HG02852 (cell line): ENCODE measurements around the gene ERAP2.
"Not testable (repeated sequence)": the region's sequence is repeated elsewhere in the genome, so short reads cannot be mapped to it uniquely, and the experiment has no call there.

Source experiments
- ATAC-seq: cut with Tn5 transposase; IDR thresholded peaks from one replicate; pipeline ENCODE4 v1.9.1; 2021; ENCODE audit warnings: mild to moderate bottlenecking, moderate library complexity; ENCODE audit not compliant: unreplicated experiment

The ERAP2 gene

DNA sequence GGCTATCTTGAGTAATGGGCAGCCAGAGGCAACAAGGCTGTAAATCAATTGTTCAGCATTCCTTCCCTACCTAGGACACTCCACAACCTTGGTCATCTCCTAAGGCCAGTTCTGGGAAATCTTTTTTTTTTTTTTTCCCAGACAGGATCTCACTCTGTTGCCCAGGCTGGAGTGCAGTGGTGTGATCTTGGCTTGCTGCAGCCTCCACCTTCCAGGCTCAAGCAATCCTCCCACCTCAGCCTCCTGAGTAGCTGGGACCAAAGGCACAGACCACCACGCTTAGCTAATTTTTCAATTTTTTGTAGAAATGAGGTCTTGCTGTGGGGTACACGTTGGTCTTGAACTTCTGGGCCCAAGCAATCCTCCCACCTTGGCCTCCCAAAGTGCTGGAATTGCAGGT, 54.7 kb downstream of the ERAP2 start:
- not testable (repeated sequence) for ATAC-seq

DNA sequence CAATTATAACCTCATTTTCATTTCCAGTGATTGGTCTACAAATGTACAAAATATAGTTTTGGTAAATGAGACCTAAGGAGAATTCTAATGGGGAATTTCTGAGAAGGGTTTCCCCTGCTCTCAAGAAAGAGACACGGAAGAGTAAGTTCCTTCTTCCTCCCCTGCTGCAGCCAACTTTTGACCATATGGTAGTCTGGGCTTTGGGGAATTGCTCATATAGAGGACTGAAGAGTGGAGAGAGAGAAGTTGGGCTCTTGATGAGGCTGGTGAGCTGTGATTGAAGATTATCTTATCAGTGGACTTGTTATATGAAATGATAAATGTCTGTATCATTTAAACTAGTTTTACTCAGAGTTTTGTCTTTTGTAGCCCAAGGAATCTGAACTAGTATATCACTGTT, 55.3 kb downstream of the ERAP2 start:
- no peak for ATAC-seq

DNA sequence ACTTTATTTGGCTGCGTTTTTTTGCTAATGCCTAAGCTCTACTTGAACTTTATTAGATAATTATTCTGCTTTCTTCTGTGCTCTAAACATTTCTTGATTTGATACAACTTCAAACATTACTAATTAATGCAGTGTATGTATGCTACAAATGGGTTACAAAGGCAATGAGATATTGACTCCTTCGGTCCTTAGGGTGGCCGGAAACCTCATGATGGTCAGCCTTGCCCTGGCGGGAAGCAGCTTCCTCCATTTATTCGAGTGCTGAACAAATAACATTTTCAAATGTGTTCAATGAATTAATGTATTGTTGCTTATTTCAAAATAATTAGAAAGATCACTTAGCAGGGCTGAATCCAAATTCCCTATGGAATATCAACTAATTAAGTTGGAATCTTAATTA, 55.7 kb downstream of the ERAP2 start:
- ATAC-seq, result no peak

DNA sequence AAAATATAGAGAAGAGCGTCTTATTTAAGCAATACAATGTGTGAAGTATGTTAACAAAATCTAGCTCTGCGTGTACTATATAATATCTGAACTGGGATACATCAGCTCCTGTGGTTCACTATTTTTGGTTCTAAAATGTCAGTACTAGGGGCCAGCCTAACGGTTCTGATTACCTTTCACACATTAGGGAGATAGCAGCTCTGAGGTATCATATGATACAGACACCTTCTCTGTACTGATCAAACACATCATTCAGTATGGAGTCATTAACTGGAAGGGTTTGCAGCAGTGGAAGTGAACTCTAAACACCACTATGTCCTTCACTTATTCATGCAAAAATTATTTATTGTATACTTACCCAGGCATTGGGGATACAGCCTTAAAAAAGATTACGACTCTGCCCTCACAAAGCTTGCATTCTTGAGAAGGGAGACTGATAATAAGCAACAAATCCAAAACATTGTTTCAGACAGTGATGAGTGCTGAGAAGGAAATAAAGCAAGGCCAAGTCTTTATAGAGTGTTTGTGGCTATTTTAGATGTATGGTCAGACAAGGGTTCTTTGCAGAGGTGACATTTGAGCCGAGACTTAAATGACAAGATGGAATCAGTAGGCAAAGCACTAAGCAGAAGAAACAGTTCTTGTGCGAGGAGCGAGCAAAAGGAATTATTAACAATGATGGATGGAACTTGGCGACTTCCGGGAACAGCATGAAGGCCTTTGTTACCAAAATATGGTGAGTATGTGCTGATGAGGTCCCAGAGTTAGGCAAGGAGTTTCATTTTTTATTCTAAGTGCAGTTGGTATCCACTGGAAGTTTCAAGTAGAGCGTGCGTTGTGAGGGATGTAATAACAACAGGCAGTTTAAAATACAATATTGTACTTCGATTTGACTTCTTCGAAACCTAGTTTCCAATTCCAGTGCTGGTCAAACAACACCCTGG, 57.7 kb downstream of the ERAP2 start:
- no peak for ATAC-seq

DNA sequence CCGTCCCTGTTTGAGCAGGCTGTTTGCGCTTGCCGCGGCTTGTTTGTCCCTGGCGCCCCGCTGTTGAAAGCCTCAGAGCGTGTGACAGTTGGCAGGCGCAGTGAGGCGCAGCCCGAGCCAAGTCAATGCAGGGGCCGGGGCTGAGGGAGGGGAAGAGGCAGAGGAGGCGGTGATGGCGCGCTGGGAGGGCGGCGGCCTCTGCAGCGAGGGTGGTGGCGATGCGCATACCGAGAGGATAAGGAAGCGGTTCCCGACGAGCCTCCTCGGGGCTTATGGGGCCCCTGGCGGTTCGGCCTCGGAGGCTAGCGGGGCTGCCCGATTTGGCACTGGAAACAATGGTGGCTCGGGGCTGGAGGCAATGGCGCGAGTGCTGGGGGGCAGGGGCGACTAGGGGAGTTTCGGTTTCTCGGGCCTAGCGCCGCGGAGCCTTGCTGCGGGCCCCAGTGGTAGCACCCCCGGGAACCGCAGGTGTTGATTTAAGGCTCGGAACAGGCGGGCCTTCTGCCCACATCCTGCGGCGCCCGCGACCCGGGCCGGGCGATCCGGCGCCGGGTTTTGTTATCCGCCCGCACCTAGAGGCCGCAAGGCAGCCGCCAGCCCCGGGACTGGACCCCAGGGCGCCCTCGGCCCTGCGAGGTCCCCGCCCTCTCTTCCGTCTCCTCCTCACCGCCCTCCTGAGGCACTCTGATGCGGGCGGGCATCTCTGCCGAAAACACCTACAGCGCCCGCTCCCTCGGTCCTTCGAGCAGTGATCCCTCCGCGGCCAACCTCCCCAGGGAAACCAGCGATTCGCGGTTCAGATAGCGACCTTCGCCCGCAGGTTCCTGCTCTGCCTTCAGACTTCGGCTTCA, 58.6 kb downstream of the ERAP2 start:
- peak; percentile 58 for ATAC-seq

DNA sequence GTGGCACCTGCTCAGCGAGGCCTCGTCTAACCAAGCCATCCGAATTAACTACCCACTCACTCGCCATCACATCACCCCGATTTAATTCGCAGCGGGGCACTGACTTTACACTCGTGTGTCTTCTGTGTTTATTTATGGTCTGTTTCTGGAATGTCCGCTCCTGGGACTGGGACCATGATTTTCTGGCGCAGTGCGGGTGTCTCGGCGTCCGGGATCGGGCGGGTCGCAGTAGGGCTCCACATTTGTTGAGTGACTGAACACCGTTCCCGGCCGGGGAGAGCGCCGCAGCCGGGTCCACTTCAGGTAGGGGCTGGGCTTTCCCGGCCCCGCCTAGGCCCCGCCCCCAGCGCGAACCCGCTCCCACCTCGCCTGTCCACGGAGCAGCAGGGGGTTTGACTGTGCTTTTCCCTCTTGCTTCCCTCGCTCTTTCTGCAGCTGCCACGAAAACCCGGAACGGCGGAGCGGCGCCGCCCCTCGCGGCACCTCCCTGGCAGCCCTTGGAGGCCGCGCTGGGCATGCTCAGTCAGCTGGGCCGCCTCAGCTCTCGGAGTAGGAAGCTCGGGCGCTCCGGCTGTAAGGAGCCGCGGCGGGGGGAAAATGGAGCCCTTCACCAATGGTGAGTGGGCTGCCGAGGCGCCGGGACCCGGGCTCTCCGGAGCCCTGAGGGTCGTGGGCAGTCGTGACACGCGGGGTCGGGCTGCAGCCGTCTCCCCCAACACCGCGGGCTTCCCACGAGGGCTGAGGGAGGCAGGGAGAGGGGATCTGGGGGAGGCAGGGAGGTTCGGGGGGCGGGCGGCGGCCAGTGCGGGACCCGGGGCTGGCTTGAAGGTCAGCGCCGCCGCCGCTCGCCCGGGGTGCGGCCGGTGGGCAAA, 59.5 kb downstream of the ERAP2 start, which contains the start of gene LNPEP:
TSS of gene LNPEP (plus strand) at position 522 of the 872 bp plus-strand sequence. CDS start at position 598, 76 bp downstream.
- peak; percentile 55 for ATAC-seq

DNA sequence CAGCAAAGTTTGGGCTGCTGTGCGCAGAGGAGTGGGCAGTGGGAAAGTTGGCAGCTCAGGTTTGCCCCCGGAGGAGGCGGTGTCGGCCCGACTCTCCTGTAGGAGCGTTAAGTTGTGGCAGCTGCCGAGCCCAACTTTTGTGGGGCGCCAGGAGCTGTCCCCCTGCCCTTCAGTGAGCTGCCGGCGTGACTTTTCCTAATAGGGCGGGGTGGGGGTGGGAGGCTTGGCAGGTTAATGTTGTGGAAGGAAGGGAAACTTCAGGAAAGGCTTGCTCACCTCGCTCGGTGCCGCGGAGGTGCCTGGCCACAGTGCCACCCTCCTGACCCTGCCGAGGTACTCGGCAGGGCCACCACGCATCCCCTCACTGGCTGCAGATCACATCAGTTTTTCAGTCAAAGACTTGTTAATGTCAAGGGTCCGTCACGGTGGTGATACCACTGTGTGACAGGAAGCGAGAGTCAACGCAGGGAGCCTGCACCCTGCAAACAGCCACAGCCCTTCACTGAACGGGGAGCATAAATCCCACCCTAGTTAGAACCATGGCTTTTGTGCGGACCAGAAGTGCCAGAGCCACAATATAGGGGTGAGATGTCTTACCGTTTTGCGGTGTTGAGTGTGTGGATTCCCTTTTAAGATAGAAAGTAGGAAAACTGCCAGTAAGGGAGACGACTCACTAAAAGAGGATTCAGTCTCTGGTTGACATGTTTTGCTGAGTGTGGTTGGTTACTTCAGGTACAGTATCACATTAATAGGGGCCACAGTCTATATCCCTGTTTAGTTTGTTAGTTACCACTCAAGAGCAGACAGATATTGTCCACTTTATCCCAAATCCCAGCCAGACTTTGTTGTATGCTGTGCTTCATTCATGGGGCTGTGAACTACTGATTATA, 60.4 kb downstream of the ERAP2 start:
- peak; percentile 23 for ATAC-seq

DNA sequence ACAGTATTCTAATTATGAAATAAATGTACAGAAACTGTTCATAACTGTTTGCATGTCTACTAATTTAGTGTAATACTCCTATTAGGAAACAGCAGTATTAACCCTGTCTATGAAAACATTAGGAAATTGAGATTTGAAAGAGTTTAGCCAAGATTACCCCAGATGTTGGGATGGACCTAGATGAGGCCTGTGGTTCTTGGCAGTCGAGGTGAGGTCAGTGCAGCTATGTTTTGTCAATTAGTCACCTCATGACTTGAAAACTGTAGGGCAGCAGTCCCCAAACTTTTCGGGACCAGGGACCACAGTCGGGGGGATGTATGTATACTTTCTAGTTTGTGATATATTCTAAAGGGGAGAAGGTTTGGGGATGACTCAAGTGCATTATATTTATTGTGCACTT, 64.3 kb downstream of the ERAP2 start:
- no peak for ATAC-seq

DNA sequence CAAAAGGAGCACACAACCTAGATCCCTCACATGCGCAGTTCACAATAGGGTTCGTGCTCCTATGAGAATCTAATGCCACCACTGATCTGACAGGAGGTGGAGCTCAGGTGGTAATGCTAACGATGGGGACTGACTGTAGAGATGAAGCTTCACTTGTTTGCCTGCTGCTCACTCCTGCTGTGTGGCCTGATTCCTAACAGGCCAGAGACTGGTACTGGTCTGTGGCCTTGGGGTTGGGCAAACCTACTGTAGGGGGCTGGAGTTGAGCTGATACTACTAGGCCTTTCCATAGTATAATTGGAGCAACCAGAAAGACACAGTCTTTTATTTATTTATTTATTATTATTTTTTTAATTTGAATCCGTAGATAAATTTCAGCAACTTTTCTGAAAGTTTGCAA, 64.8 kb downstream of the ERAP2 start:
- ATAC-seq, result no peak

DNA sequence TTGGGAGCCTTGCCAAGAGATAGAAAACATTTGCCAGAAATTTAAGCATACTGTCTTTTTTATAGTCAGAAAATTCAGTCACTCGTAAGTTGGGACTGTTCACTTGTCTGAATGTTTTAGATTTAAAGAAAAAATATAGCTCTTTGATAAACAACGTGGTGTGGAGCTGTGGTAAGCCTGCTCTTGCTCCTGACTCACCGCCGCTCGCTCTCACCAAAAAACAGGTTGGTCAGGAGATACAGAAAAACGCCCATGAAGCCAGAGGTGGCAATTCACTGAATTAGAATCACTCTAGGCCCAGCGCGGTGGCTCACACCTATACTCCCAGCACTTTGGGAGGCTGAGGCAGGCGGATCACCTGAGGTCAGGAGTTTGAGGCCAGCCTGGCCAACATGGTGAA, 65.8 kb downstream of the ERAP2 start:
- ATAC-seq, result no peak

DNA sequence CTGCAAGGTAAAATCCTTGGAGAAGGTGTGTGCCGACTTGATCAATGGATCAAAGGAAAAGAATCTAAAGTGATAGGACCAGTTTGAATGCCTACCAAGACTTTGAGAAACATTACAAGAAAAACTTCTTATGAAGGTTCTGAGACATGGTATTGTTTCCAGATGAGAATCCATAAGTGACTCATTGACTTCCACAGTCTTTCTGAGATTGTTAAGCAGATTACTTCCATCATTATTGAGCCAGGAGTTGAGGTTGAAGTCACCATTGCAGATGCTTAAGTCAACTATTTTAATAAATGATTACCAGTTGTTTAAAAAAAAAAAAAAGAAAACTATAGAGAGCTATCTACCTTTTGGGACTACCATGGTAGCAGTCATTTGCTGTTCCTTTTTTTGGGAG, 66.6 kb downstream of the ERAP2 start:
- ATAC-seq, result no peak

DNA sequence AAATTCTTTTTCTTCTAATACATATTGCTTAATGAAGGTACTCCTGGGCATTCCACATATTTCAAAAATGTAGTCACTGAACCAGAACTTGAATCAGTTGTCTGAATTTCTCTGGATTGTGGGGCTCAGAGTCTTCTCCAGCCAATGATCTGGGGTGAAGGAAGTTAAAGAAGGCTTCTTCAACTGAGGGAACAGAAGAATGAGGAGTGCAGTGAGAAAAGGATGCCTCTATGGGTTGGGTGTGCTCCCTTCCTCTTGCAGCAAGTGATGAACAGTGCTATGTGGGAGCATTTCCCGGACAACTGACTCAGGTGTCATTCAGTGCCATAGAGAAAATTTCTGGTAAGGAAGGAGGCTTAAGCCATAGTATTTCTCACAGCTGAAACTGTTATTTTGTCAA, 67.5 kb downstream of the ERAP2 start:
- no peak for ATAC-seq

DNA sequence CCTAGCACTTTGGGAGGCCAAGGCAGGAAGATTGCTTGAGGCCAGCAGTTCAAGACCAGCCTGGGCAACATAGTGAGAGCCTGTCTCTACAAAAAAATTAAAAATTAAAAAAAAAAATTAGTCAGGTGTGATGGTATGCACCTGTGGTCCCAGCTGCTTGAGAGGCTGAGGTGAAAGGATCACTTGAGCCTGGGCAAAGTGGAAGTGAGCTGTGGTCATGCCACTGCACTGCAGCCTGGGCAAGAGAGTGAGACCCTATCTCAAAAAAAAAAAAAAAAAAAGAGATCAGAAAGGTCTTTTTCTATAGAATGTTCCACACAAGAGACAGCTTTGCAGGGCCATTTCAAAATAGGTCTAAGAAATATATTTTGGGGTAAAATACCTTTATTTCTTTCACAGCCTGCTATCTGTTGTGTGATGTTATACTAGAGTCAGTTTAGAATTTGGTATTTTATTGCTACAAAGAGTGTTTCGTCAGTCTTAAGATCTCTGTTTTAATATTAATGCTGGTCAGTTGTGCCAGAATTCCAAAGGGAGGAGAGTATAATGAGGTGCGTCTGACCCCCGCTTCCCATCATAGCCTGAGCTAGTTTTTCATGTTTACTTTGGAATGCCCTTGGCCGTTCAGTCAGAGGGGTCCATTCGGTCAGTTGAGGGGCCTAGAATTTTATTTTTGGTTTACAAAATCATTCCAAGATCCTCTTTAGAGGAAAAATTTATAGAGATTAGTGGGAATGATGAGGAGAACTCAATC, 69.0 kb downstream of the ERAP2 start:
- ATAC-seq, result no peak

DNA sequence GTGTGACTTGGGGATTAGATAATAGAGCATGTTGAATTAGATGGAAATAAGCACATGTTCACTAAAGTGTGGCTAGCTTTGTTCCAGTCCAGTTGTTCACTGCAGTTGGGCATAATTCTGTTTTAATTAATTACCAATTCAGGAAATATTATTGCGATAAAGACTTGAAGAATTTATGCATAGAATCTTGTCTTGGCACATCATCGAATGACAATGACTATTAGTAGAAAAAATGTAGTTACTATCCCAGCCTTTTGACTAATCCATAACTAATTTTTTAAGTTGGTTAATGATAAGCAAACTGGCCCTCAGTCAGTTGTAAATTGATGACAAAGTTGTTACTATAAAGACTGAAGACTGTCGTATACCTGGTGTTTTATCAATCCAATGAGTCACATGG, 70.1 kb downstream of the ERAP2 start:
- no peak for ATAC-seq

DNA sequence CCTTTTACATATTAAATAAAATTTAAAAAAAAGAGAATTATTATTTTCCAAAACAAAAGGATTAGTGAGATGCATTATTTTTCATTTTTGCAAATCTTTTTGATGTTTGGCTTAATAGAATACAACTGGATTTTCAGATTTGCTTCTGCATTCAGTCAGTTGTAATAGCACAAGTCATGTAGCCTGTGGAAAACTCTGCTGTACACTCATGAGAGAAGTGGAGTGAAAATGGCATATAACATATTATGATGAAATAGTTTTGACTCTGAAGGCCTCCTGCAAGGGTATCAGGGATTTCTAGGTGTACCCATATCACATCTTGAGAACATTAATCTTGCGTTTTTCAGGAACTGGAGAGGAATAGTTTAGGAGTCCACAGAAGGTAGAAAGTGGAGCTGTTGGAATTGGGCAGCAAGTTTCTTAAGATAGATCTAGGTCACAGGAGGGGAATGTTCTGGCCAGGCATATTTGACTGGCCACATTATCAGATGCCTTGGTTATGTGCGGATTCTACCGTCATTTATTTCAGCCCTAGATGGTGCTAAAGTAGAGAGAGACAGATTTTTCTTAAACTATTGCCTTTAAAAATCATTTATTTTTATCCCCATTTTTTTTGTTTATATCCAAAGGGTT, 75.9 kb downstream of the ERAP2 start:
- no peak for ATAC-seq

DNA sequence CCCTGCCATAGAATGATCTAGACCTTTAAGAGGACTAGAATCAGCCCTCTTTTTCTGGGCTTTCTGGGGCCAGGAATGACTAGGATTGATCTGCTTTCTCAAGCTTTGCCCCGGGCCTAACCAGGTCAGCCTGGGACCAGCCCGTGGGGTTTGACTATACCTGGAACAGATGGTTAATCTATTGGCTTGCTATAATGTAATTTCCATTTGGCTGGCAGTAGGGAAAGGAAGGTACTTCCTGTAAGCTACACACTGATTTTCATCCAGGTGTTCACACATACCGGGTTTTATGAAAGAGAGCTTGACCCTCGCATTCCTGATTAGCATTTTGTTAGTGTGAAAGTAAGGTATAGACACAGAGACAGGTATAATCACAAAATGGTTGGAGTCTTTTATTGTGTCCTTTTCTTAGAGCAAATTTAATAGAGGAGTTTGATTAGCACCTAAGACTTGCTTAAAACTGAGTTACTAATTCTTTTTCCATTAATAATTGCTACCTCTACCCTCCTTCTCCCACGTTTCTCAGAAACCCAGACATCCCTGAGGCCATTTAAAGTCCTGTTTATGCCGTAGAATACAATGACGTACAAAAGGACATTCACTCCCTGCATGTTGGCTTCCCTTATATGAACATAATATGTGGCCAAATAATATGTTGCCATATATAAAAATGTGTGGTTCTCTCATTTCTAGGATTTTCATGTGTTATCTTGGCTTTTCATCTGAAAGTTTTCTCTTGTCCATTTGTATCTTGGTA, 76.9 kb downstream of the ERAP2 start:
- no peak for ATAC-seq

DNA sequence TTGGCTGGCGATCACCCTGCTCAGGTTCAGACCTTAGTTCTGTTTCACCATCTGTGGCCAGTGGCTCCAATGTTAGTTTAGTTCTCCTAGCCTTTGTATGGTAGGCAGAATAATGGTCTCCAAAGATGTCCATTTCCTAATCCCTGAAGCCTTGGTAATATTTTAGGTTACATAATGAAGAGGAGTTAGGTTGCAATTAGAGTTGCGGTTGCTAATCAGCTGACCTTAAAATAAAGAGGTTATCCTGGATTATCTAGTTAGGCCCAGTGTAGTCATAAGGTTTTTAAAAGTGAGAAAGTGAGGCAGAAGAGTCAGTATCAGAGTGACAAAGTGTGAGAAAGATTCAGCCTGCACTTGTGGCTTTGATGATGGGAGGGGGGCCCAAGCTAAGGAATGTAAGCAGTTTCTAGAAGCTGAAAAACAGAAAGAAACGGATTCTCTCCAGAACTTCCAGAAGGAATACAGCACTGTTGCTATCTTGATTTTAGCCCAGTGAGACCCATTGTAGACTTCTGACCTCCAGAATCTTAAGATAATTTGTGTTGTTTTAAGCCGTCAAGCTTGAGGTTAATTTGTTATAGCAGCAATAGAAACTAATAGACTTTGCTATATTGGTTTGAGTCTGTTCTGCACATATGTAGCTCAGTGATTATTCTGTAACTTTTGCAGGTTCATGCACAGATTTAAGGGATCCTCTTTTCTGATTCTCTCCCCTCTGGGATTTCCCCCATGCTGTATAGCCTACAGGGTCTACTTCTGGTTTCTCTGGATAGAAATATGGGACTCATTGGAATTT, 81.2 kb downstream of the ERAP2 start:
- peak; percentile 69 for ATAC-seq
